Activated CD4-positive, CD25-positive, alpha-beta regulatory T cell treated with anti-CD3 and anti-CD28 coated beads, Interleukin-2, amount 50 U/mL, for 24 hours (primary cell): ENCODE measurements around the gene KRTAP5-5.
"Not testable (repeated sequence)": the region's sequence is repeated elsewhere in the genome, so short reads cannot be mapped to it uniquely, and the experiment has no call there.

Experiments used
- ATAC-seq, 2 donors: fragments of 150-1000 bp; cut with Tn5 transposase; one replicate each; pipeline ENCODE4 v1.10.0; 2021; ENCODE audit warnings: mild to moderate bottlenecking in 1 of 2, moderate library complexity in 1 of 2

KRTAP5-5 gene

GRCh38 chr11:1642288-1643145 is 12.9 kb downstream of the KRTAP5-5 start:
- no peak for ATAC-seq

- no peak for ATAC-seq
These were observed 13.6 kb downstream of the KRTAP5-5 start for GRCh38 chr11:1643146-1643690.

GRCh38 chr11:1644601-1645356 is 15.2 kb downstream of the KRTAP5-5 start:
- no peak for ATAC-seq

- ATAC-seq: no peak
These were observed 15.8 kb downstream of the KRTAP5-5 start for GRCh38 chr11:1645357-1645821.

GRCh38 chr11:1646540-1646939 is 17.0 kb downstream of the KRTAP5-5 start:
- not testable (repeated sequence) for ATAC-seq

- no peak for ATAC-seq
These were observed 18.5 kb downstream of the KRTAP5-5 start for GRCh38 chr11:1647901-1648652.

- no peak for ATAC-seq
These were observed 19.3 kb downstream of the KRTAP5-5 start for GRCh38 chr11:1648653-1649420.

GRCh38 chr11:1650034-1650917 is 20.7 kb downstream of the KRTAP5-5 start:
- no peak for ATAC-seq

GRCh38 chr11:1650918-1651262 is 21.3 kb downstream of the KRTAP5-5 start:
- ATAC-seq: no peak

- no peak for ATAC-seq
These were observed 21.9 kb downstream of the KRTAP5-5 start for GRCh38 chr11:1651411-1651980.

GRCh38 chr11:1652026-1652425 is 22.5 kb downstream of the KRTAP5-5 start:
- no peak for ATAC-seq

GRCh38 chr11:1652442-1652770 is 22.8 kb downstream of the KRTAP5-5 start:
- ATAC-seq: no peak

GRCh38 chr11:1652771-1653540 is 23.4 kb downstream of the KRTAP5-5 start:
- peak; percentile 63 to 76 for ATAC-seq

- no peak for ATAC-seq
These were observed 24.2 kb downstream of the KRTAP5-5 start for GRCh38 chr11:1653541-1654387.

- ATAC-seq: no peak
These were observed 25.0 kb downstream of the KRTAP5-5 start for GRCh38 chr11:1654388-1655167.

- no peak for ATAC-seq
These were observed 25.8 kb downstream of the KRTAP5-5 start for GRCh38 chr11:1655168-1656060.

- ATAC-seq: no peak
These were observed 26.5 kb downstream of the KRTAP5-5 start for GRCh38 chr11:1656061-1656441.
